ENCODE results near the gene TBCD. TPM values are rescaled to one million over a fixed set of nuclear protein-coding genes. Genes with fewer than 3 reads are reported as not detected.

Gene TBCD
- total RNA-seq, 1 donor from 2014 or later: 84.8 TPM

DNA sequence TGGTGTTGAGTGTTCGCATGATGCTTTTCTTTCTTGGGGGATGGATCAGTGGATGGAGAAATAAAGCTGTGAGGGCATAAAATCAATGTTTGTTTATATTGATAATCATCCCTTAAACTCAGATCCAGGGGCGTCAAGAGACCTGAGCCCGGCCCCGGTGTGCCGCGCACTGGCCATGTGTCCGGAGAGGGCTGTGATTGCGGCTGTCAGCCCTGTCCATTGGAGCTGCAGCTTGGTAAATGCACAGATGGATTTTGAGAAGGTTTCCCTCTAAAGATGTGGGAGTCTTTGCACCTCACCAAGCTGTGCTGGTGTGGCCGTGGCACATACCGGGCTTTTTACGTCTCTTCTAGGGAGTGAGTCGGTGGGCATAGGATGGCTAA, 109.5 kb downstream of the TBCD start:
- intact Hi-C loops (cut with DNase I): no loop called here
- no peak for DNase-seq
- no peaks in the 10 kb centered on the region for H3K27me3 ChIP-seq (ENCODE audit: low read depth)

DNA sequence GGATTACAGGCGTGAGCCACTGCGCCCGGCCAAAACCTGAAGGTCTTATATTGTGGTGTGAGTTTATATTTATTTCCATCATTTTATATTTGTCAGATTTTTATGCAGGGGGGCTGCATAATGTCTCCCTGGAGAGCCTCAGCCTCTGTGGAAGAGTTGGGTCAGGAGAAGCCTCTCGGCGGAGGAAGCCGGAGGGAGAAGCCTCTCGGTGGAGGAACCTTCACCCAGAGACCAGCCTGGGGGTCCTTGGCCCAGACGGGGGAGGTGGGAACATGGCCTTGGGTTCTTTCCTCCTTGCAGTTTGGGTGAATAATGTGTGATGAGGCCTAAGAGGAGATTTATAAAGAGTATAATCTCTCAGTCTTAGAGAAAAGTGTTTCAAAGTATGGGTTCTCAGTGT, 110.3 kb downstream of the TBCD start:
- DNase-seq (no peak), ATAC-seq (no peak)
- TF ChIP-seq, protein P1, sequence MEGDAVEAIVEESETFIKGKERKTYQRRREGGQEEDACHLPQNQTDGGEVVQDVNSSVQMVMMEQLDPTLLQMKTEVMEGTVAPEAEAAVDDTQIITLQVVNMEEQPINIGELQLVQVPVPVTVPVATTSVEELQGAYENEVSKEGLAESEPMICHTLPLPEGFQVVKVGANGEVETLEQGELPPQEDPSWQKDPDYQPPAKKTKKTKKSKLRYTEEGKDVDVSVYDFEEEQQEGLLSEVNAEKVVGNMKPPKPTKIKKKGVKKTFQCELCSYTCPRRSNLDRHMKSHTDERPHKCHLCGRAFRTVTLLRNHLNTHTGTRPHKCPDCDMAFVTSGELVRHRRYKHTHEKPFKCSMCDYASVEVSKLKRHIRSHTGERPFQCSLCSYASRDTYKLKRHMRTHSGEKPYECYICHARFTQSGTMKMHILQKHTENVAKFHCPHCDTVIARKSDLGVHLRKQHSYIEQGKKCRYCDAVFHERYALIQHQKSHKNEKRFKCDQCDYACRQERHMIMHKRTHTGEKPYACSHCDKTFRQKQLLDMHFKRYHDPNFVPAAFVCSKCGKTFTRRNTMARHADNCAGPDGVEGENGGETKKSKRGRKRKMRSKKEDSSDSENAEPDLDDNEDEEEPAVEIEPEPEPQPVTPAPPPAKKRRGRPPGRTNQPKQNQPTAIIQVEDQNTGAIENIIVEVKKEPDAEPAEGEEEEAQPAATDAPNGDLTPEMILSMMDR (IDR thresholded peaks at IDR 0.05): no peak
- H3K36me3 ChIP-seq: no peaks in the 10 kb centered on the region
- no peak overlapping the region for H3K27ac ChIP-seq
- intact Hi-C loops (cut with DNase I): no loop called here
- peaks cover 33% of the 10 kb centered on the region for H3K4me1 ChIP-seq
- no peaks in the 10 kb centered on the region for H3K27me3 ChIP-seq (ENCODE audit: low read depth)
- H3K9me3 ChIP-seq: no peaks in the 10 kb centered on the region
- H3K4me3 ChIP-seq: no peak overlapping the region

More for the DNA sequence above, 109.5 kb downstream of the TBCD start:
- Histone ChIP-seq H3K36me3 (no peaks in the 10 kb centered on the region), H3K4me3 (no peak overlapping the region), H3K9me3 (no peaks in the 10 kb centered on the region), H3K27ac (no peak overlapping the region), H3K4me1 (peaks cover 29% of the 10 kb centered on the region)
- TF ChIP-seq, protein P1 (IDR thresholded peaks at IDR 0.05): no peak
- ATAC-seq: no peak

DNA sequence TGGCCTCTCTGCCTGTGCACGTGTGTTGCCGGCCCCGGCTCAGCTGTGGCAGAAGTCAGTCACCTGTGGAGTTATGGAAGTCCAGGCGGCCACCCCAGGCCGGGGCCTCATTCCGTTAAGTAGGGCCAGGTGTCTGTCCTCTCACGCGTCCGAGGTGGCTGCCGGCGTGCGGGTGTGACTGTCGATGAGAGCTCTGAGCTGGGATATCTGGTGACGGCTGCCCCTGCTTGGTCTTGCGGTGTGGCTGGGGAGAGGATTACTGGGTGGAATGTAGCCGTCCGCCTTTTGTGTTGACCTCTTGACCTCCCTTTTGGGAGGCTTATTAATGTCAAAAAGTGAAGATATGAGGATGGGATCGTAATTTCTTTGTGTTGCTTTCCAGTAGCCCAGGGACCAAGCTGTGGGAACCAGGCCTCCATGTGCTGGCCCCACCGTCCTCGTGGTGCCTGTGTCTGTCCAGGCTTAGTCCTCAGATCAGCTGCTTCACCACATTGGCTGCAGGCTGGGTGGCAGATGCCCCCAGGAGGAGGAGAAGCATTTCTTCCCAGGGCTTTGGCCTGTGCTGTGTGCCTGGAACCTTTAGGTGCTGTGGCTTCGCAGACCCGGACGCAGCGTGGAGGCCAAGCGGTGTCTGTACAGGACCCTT, 111.0 kb downstream of the TBCD start:
- no peak overlapping the region for H3K27ac ChIP-seq

DNA sequence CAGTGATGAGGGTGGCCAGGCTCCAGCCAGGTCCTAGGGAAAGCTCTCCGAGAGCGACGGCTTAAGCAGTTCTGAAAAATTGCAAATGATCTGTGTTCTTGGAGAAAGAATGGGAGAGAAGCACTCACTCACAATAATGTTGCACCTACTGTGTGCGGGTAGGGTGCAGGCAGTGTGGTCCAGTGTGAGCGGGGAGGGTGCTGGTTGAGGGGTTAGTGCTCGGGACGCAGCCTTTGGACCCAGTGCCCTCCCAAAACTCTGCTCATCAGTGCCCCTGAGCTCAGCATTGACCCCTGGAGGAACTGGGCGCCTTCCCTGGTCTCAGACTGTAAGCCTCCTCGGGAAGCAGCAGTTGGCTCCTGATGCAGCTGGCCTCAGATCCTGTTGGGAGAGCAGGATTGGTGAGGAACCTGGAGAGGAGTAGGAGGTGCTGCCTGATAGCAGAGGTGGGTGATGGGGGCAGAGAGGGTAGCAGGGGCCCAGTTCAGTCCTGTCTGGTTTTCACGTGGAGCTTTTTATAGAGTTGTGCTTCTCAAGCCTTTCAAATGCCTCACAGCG, 111.6 kb downstream of the TBCD start:
- no peaks in the 10 kb centered on the region for H3K27me3 ChIP-seq (ENCODE audit: low read depth)
- no peaks in the 10 kb centered on the region for H3K36me3 ChIP-seq
- intact Hi-C loops (cut with DNase I): no loop called here
- peaks cover 33% of the 10 kb centered on the region for H3K4me1 ChIP-seq
- DNase-seq (no peak), ATAC-seq (no peak)
- peak overlapping the region; percentile 64 for H3K27ac ChIP-seq
- no peaks in the 10 kb centered on the region for H3K9me3 ChIP-seq
- TF ChIP-seq, protein P1 (IDR thresholded peaks at IDR 0.05): no peak
- no peak overlapping the region for H3K4me3 ChIP-seq

More for the DNA sequence above, 111.0 kb downstream of the TBCD start:
- Histone ChIP-seq H3K4me1 (peaks cover 33% of the 10 kb centered on the region), H3K4me3 (no peak overlapping the region), H3K9me3 (no peaks in the 10 kb centered on the region), H3K27me3 (ENCODE audit: low read depth) (no peaks in the 10 kb centered on the region), H3K36me3 (no peaks in the 10 kb centered on the region)
- no peak for ATAC-seq
- intact Hi-C loops (cut with DNase I): no loop called here
- DNase-seq: no peak
- TF ChIP-seq, protein P1 (IDR thresholded peaks at IDR 0.05): no peak

DNA sequence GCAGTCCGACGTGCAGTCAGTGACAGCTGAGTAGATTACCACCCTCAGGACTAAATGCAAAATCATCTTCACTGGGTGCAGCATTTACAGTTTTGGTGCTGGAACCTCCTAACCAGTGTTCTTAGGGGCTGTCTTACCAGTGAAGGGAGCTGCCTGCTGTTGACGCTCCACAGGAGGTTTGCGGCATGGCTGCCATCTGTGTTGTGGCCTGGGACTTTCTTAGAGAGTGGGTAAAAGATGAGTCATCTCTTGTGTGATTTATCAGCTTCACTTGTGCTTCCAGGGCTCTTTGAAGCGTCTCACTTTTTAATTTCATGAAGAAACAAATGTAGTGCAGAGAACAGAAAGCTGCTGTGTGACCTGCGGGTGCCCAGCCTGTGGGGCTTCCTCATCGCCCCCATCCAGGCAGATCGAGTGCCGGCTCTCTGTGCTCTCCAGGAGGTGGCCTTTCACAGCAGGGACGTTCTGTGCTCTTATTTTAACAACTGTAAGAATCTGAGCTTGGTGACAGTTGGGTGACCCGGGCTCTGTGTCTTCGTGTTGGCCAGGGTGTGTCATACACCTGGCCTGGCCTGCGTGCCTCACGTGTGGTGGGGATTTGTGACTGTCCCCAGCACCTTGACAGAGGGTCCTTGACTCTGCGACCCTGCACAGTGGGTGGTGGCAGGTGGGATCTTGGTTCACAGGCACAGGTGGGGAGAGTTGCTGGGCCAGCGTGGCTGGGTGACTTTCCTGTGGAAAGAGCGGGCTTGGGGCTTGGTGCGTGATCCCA, 112.3 kb downstream of the TBCD start:
- H3K27me3 ChIP-seq (ENCODE audit: low read depth): no peaks in the 10 kb centered on the region
- H3K9me3 ChIP-seq: no peaks in the 10 kb centered on the region
- H3K36me3 ChIP-seq: no peaks in the 10 kb centered on the region
- H3K4me3 ChIP-seq: no peak overlapping the region
- ATAC-seq: peak; percentile 42 to 45
- no peak for DNase-seq
- peaks cover 28% of the 10 kb centered on the region for H3K4me1 ChIP-seq
- peak overlapping the region; percentile 64 for H3K27ac ChIP-seq
- intact Hi-C loops (cut with DNase I): no loop called here
- TF ChIP-seq, protein P1 (IDR thresholded peaks at IDR 0.05): no peak

Measured in lower lobe of right lung (tissue), 2 donors.